Measurements from ENCODE around the gene ADAMTS7.
A peak's percentile ranks its signal among the peaks of the same experiment; 100 is the strongest.

The ADAMTS7 gene

DNA sequence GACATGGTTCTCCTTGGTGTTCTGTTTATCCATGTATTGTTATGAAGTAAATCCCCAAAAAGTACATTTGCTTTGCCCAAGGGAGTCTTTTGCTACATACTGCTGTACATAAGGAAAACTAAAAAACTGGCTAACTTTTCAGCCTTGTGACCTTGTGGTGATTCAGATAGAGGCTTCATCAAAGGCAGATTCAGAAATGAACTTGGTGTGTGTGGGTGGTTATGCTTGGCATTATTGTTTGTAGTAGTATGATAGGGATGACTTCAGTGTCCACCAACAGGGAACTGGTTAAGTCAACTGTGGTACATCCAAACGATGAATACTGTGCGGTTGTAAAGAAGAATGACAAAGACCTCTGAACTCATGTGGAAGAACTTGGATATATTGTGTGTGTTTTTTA is 94.6 kb downstream of the ADAMTS7 start:
- DNase-seq (ENCODE audit: low spot score), result no peak

DNA sequence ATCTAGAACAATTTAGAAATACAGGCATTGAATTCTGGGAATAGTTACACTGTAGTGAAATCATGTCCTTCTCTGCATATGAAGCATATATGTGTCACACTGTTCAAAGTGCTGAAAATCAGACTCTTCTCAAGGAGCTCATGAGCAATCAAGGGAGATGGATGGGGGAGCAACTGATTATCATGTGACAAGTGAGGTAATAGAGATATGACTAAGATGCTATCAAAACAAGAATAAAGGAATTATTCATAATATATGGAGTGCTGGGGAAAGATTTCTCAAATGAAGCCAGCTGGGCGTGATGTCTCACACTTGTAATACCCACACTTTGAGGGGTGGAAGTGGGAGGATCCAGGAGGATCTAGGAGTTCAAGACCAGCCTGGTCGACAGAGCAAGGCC is 95.3 kb downstream of the ADAMTS7 start:
- DNase-seq (ENCODE audit: low spot score), result no peak

DNA sequence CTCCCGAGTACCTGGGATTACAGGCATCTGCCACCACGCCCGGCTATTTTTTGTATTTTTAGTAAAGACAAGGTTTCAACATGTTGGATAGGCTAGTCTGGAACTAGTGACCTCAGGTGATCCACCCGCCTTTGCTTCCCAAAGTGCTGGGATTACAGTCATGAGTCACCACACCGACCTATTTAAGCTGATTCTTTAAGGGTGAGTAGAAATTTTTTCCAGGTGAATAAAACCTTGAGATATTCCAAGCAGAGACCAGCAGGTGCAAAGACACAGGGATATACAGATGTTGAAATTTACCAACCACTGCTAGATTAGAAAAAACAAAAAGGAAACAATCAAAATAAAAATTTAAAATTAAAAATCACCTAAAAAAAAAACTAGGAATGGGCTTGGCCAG is 95.8 kb downstream of the ADAMTS7 start:
- DNase-seq (ENCODE audit: low spot score), result no peak

DNA sequence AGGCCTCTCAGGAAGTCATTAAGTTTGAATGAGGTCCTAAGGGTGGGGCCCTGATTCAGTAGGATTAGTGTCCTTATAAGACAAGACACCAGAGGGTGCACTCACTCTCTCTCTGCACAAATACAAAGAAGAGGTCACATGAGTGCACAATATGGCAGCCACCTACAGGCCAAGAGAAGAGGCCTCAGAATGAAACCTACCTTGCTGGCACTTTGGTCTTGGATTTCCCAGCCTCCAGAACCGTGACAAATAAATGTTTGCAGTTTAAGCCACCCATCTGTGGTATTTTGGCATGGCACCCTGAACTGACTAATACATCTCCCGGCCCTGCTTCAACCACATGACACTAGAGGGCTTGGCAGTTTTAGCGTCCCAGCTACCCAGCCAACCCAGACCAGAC is 96.4 kb downstream of the ADAMTS7 start:
- DNase-seq (ENCODE audit: low spot score), result no peak

DNA sequence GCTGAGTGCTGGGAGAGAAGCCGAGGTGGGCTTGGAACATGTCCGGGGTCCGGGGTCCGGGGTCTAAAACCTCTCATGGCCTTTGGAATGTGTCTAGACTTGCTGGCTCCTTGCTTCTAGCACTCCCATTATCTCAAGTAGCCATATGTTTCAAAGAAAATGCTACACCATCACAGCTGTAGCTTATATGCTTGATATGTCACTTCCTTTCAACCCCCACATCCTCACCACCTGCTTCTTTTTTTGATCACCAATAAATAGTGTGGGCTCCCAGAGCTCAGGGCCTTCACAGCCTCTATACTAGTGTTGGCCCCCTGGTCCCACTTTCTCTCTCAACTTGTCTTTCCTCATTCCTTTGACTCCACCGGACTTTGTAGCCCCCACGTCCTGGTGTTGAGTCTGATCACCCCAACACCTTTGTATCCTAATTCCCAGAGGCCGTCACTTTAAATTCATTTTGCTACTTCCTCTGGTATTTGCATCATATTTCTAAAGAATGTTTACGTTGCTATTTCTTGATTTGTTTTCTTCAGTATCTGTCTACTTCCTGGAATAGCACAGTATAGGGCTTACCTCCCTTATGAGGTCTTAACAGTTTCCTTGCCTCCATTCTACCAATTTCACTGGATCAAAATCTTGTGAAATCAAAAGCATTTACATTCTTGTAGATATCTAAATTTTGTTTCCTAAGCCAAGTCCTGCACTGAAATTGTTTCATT is 98.3 kb downstream of the ADAMTS7 start:
- DNase-seq (ENCODE audit: low spot score), result no peak

DNA sequence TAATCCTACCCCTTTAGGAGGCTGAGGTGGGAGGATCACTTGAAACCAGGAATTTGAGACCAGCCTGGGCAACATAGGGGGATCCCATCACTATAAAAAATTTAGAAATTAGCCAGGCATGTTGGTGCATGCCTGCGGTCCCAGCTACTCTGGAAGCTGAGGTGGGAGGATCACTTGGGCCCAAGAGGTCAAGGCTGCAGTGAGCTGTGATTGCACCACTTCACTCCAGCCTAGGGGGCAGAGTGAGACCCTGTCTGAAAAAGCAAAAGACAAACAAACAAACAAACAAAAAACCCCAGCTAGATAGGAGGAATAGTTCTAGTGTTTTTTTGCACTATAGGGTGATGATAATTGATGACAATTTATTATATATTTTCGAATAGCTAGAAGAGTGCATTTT is 99.6 kb downstream of the ADAMTS7 start:
- no peak for DNase-seq (ENCODE audit: low spot score)

DNA sequence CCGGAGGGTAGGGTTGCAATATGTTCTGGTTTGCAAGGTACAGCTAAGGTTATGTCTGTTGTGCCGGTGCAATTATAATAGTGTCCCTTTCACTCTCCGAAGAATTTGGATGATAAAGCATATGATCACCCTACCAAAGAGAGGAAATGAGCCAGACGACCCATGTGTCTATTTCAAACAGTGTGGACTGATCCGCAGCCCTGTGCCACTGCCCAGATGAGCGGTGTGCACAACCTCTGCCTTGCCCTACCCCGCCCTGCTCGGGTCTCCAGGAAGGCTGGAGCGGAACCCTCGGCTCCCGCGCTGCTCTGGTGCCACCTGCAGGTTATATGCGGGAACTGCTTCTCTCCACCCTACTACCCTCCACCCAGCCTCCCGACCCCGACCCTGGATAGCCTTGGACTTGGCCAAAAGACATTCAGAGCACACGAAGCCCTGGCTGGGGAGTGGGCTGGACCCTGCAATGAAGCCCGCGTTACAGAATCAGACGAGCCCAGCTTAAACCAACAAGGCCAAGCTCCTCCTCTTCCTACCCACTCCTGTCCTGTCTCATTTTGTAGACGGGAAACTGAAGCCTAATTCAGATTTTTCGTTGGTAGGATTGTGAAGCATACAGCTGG is 101.9 kb downstream of the ADAMTS7 start:
- DNase-seq (ENCODE audit: low spot score), result peak; percentile 82
